GM12872 (cell line): Measurements from ENCODE around the gene TRPV5.

Experiments used
- TF ChIP-seq, protein P1 (sequence below): IDR thresholded peaks from 3 replicates; pipeline ENCODE4 v1.5.1; 2011; ENCODE audit warnings: low read depth, mild to moderate bottlenecking, low read length, moderate library complexity; ENCODE audit not compliant: insufficient read depth

The TRPV5 gene

DNA sequence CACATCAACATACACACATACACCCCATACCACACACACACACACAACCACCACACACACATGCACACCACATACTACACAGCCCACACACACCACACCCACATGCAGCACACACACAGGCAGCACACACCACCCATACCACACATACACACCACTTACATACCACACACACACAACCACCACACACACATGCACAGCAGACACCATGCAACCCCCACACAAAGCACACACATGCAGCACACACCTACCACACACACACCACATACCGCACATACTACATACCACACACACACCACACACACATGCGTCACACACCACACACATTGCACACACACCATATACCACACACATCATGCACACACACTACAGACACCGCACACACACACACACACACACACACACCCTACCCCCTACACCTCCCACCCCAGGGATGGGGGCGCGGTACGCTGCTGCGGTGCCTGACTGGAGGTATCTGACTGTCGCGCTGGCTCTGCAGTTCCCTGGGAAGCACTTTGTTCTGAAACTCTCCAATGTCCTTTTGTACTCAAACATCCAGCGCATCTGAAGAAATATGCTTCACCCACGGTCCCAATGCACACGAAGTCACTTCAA is 42.6 kb downstream of the TRPV5 start:
- TF ChIP-seq, protein P1, sequence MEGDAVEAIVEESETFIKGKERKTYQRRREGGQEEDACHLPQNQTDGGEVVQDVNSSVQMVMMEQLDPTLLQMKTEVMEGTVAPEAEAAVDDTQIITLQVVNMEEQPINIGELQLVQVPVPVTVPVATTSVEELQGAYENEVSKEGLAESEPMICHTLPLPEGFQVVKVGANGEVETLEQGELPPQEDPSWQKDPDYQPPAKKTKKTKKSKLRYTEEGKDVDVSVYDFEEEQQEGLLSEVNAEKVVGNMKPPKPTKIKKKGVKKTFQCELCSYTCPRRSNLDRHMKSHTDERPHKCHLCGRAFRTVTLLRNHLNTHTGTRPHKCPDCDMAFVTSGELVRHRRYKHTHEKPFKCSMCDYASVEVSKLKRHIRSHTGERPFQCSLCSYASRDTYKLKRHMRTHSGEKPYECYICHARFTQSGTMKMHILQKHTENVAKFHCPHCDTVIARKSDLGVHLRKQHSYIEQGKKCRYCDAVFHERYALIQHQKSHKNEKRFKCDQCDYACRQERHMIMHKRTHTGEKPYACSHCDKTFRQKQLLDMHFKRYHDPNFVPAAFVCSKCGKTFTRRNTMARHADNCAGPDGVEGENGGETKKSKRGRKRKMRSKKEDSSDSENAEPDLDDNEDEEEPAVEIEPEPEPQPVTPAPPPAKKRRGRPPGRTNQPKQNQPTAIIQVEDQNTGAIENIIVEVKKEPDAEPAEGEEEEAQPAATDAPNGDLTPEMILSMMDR = no peak

DNA sequence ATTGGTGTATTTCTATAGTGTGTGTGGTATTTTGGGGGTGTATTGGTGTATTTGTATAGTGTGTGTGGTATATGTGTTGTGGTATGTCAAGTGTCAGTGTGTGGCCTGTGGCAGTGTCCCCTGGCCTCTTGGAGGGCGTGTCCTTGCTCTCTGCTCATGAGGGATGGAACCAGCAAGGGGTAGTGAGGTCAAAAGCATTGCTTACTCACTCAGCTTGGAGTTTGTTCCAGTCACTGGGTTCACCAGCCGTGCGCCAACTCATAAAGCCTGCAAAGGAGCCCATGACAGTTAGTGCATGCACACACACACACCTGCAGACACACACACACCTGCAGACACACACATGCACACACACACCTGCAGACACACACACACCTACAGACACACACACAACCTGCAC is 43.7 kb downstream of the TRPV5 start:
- TF ChIP-seq, protein P1 = no peak

DNA sequence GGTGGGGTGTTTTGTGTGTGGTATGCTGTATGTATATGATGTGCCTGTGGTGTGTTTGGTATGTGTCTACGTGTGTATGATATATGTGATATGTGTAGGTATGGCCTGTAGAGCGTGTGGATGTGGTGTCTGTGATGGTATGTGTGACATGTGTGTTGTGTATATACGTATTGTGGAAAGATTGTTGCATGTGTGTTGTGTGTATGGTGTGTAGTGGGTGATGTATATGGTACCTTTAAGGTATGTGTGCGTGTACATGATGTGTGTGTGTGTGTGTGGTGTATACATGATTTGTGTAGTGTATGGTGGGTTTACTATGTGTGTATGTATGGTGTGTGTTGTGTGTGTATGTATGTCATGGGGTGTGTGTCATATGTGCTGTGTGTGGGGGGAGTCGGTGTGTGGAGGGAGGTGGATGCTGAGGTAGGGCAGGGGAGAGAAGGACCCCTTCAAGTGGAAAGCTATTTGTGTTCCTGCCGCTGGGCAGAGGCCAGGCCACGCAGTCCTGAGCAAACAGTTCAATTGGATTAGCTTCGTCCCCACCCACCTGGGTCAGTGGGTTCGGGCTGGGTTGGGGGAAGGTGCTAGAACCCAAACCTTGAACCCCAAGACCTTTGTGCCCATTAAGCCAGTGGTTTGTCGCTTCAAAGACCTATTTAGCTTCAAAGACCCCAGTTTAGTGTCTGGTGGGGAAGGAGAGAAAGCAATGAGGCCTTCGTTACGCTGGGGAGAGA is 46.1 kb downstream of the TRPV5 start:
- TF ChIP-seq, protein P1 = no peak

DNA sequence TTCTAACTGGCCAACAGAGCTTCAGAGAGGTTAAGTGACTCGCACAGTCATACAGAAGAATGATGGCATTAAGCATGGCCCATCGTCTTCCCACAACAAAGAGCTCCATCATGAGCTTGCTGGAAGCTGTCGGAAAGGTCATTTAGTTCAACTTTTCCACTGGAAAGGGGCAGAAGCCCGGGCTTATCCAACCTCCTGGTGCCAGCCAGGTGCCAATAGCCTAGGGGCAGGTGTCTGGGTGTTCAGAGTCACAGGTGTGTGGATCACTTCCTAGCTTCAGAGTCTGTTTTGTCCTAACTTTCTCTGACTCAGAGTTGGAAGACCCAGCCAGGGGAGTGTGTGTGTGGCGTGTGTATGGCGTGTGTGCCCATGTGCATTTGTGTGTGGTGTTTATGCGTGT is 46.7 kb downstream of the TRPV5 start:
- TF ChIP-seq, protein P1 = no peak

DNA sequence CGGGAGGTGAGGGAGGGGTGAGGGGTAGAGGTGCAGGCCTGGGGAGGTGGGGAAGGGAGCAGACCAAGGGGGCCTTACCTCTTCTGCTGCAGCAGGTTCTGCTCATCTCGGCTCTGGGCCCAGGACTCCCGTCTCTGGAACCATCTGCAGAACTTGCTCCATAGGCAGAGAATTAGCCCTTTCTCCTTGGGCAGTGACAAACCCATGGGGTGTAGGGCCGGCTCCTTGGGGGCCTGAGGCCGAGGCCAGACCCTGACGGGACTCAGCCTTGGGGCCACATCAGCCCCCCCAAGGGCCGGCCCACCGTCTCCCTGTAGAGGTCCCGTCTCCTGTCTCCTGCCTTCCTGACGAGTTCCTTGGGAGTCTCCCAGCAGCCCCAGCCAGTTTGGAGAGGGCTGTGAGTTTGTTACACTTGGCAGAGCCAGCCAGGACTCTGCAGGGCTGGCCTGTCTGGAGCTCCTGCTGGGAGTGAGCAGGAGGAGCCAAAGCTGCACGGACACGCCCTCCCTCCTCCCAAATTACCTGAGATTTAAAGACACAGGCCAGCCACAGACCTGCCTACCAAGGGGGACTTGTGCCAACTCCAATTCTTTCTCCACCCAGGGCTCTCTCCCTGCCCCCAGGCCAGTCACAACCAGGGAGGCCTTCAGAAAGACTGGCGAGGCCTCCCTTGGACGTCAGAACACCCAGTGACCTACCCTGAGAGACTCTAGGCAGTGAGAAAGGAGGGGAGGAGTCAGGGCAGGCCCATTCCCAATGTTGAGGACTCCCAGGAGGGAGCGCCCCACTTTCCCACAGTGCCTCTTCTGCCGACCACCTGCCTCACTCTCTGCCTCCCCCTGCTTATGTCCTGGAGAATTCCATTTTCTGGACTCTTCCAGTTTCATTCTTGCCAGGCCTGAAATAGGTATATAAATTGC is 48.0 kb downstream of the TRPV5 start, which contains the start of gene TRPV6:
Gene TRPV6 (minus strand): TSS at position 435 of the 920 bp plus-strand sequence.
- TF ChIP-seq, protein P1 = no peak

DNA sequence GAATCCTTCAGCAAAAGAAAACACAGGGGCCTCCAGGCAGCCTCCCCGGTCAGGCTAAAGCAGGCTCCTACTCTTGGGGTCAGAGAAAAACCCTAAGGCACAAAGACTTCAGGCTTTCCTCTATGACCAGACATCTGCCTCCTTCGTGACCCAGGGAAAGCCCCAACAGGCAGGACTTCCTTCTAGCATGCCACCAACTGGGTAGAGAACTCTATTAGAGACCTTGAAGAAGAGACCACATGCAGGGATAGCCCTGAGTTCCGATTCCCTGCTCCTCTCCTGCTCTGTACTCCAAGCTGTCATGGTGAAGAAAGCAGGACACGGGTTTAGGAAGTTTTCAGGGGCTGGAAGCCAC is 49.3 kb downstream of the TRPV5 start:
- TF ChIP-seq, protein P1 = no peak

DNA sequence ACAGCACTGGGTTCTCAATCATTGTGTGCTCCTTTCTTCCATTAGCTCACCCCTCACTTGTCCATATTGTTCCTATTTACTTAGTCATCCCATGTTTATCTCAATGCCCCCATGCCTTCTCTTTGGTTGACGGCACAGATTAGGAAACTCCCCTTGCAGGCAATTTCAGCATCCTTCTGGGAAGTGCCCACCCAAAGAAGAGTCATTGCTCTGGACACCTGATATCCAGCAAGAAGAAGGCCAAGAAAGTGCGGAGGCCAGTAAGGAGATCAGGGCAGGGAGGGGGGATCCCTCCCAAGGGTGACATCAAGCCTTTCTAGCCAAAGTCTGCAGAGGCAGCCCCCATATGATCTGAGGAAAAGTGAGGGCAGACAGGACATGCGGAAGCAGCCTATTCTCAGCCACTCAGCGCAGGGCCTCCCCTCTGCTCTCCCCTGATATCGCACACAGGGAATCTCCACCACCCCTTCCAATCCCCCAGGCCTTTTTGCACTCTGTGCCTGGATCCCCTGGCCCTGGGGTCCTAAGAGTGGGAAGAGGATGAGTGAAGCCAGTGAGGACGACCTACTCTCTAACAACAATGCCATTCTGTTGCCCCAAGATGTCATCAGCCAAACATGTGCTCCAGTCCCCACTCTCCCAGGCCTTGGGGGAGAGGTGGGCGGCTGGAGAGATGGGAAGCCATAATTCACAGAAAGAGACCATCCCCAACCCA is 49.8 kb downstream of the TRPV5 start:
- TF ChIP-seq, protein P1 = no peak
